Measurements from ENCODE around the gene DDX59. TPM values are rescaled to one million over a fixed set of nuclear protein-coding genes. Genes with fewer than 3 reads are reported as not detected.
A peak's percentile ranks its signal among the peaks of the same experiment; 100 is the strongest.

The DDX59 gene
- total and polyA plus RNA-seq, 9 of the 15 experiments (the other 6 are each of a cell fraction or from before 2014, with no cell fraction given), result 8.3 to 30.4 (median 19.8) TPM

DNA sequence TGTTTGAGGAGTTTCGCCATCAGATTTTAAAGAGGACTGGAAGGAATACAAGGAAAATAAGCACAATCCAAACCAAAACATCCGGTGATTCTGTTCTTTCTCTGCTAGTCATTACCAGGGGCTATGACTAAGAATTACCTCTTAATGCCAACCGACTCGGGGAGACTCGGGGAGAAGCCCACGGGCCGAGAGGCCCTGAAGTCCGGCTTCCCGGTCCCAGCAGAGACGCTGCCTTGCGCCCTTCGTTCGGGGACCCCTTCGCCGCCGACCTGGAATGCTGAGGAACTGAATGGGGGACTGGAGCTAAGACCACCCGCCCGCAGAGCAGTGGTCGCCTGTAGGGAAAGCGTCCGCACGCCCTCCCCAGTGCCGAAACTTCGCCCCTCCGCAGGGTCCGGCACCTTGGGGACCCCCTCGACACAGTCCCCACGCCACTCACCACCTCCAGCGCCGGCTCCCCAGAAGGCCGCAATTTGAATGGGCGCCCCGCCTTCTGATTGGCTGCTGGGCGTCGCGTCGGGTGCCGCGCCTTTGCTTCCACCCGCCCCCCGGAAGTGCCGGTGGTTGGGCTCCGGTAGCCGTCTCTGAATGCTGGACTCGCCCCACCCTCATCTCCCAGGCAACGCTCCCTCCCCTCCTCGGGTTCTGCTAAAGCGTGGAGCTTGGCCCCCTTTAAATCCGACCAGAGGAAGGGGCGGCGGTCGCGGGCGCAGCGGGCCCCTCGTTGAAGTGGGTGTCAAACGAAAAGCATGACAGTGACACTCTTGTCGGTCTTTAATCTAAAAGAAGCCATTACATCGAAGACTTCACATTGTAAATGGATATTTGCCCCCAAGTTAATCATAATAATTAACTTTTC is 49.2 kb downstream of the DDX59 start, which contains the start of gene KIF14 (continued):
- TF ChIP-seq, protein P1, sequence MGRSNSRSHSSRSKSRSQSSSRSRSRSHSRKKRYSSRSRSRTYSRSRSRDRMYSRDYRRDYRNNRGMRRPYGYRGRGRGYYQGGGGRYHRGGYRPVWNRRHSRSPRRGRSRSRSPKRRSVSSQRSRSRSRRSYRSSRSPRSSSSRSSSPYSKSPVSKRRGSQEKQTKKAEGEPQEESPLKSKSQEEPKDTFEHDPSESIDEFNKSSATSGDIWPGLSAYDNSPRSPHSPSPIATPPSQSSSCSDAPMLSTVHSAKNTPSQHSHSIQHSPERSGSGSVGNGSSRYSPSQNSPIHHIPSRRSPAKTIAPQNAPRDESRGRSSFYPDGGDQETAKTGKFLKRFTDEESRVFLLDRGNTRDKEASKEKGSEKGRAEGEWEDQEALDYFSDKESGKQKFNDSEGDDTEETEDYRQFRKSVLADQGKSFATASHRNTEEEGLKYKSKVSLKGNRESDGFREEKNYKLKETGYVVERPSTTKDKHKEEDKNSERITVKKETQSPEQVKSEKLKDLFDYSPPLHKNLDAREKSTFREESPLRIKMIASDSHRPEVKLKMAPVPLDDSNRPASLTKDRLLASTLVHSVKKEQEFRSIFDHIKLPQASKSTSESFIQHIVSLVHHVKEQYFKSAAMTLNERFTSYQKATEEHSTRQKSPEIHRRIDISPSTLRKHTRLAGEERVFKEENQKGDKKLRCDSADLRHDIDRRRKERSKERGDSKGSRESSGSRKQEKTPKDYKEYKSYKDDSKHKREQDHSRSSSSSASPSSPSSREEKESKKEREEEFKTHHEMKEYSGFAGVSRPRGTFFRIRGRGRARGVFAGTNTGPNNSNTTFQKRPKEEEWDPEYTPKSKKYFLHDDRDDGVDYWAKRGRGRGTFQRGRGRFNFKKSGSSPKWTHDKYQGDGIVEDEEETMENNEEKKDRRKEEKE (IDR thresholded peaks at IDR 0.05; ENCODE audit: borderline replicate concordance in 1 of 2, control insufficient read depth in 1 of 2, low read depth in 2 of 2, low read length in 1 of 2), result 0 out of 4 replicates have a peak, but pooled peaks of 1 of the 2 experiments have one; percentile 36
- TF ChIP-seq POLR2AphosphoS2 (IDR thresholded peaks at IDR 0.05; ENCODE audit: low read length) (no peak), TAF15 (IDR thresholded peaks at IDR 0.05; ENCODE audit: low read depth, low read length) (no peak), HOXB6 (CRISPR knock-in tag; IDR thresholded peaks at IDR 0.05; ENCODE audit: borderline replicate concordance) (no peak), ZNF695 (CRISPR knock-in tag; IDR thresholded peaks at IDR 0.05) (no peak), PHB2 (IDR thresholded peaks at IDR 0.05; ENCODE audit: low read depth) (no peak), HNRNPUL1 (IDR thresholded peaks at IDR 0.05; ENCODE audit: low read length) (no peak), ZNF121 (CRISPR knock-in tag; conservative IDR thresholded peaks at IDR 0.05) (no peak), NFATC3 (IDR thresholded peaks at IDR 0.05) (no peak), SPI1 (IDR thresholded peaks at IDR 0.05; ENCODE audit: borderline replicate concordance, low read depth, low read length) (0 out of 2 replicates have a peak, but pooled peaks have one; percentile 38), SETDB1 (IDR thresholded peaks at IDR 0.05; ENCODE audit: low read length) (no peak), ZNF311 (CRISPR knock-in tag; IDR thresholded peaks at IDR 0.05) (no peak), LCOR (CRISPR knock-in tag; IDR thresholded peaks at IDR 0.05) (peak; percentile 90; the same call in 1 of the 2 replicates), CEBPG (CRISPR knock-in tag; IDR thresholded peaks at IDR 0.05) (no peak; the same call in 1 of the 2 replicates), CEBPG (tag; conservative IDR thresholded peaks at IDR 0.05 in 1 of 2, IDR thresholded peaks at IDR 0.05 in 1 of 2) (no peak), ETS2 (tag; IDR thresholded peaks at IDR 0.05; ENCODE audit: borderline replicate concordance, poor library complexity, severe bottlenecking) (no peak)
- TF ChIP-seq, protein P2, sequence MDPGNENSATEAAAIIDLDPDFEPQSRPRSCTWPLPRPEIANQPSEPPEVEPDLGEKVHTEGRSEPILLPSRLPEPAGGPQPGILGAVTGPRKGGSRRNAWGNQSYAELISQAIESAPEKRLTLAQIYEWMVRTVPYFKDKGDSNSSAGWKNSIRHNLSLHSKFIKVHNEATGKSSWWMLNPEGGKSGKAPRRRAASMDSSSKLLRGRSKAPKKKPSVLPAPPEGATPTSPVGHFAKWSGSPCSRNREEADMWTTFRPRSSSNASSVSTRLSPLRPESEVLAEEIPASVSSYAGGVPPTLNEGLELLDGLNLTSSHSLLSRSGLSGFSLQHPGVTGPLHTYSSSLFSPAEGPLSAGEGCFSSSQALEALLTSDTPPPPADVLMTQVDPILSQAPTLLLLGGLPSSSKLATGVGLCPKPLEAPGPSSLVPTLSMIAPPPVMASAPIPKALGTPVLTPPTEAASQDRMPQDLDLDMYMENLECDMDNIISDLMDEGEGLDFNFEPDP (CRISPR knock-in tag; IDR thresholded peaks at IDR 0.05), result no peak
- TF ChIP-seq, protein P3, sequence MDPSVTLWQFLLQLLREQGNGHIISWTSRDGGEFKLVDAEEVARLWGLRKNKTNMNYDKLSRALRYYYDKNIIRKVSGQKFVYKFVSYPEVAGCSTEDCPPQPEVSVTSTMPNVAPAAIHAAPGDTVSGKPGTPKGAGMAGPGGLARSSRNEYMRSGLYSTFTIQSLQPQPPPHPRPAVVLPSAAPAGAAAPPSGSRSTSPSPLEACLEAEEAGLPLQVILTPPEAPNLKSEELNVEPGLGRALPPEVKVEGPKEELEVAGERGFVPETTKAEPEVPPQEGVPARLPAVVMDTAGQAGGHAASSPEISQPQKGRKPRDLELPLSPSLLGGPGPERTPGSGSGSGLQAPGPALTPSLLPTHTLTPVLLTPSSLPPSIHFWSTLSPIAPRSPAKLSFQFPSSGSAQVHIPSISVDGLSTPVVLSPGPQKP (CRISPR knock-in tag; IDR thresholded peaks at IDR 0.05), result no peak
- TF ChIP-seq, protein P4, sequence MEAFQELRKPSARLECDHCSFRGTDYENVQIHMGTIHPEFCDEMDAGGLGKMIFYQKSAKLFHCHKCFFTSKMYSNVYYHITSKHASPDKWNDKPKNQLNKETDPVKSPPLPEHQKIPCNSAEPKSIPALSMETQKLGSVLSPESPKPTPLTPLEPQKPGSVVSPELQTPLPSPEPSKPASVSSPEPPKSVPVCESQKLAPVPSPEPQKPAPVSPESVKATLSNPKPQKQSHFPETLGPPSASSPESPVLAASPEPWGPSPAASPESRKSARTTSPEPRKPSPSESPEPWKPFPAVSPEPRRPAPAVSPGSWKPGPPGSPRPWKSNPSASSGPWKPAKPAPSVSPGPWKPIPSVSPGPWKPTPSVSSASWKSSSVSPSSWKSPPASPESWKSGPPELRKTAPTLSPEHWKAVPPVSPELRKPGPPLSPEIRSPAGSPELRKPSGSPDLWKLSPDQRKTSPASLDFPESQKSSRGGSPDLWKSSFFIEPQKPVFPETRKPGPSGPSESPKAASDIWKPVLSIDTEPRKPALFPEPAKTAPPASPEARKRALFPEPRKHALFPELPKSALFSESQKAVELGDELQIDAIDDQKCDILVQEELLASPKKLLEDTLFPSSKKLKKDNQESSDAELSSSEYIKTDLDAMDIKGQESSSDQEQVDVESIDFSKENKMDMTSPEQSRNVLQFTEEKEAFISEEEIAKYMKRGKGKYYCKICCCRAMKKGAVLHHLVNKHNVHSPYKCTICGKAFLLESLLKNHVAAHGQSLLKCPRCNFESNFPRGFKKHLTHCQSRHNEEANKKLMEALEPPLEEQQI (IDR thresholded peaks at IDR 0.05), result peak; percentile 76

Measured in K562 (cell line).